Dendritic cell treated with granulocyte-macrophage colony-stimulating factor and Interleukin-4, amounts not matched to agents 40 ng/mL and 50 ng/mL, for 4 days (primary cell): ENCODE data around the gene PRMT5.
"Not testable (repeated sequence)": the region's sequence is repeated elsewhere in the genome, so short reads cannot be mapped to it uniquely, and the experiment has no call there.

Experiments
- H3K27ac Mint-ChIP-seq: one replicate; pipeline ENCODE4 v1.8.0; 2022; ENCODE audit warnings: mild to moderate bottlenecking, mixed read lengths
- H3K27me3 Mint-ChIP-seq: one replicate; pipeline ENCODE4 v1.8.0; 2022; ENCODE audit warnings: mild to moderate bottlenecking, mixed read lengths
- H3K36me3 Mint-ChIP-seq: one replicate; pipeline ENCODE4 v1.8.0; 2022; ENCODE audit warnings: low read depth, mixed read lengths
- H3K4me1 Mint-ChIP-seq: one replicate; pipeline ENCODE4 v1.8.0; 2022; ENCODE audit warnings: low read depth, mixed read lengths
- H3K4me3 Mint-ChIP-seq: one replicate; pipeline ENCODE4 v1.8.0; 2022; ENCODE audit warnings: mild to moderate bottlenecking, moderate library complexity, mixed read lengths
- H3K9me3 Mint-ChIP-seq: one replicate; pipeline ENCODE4 v1.8.0; 2022; ENCODE audit warnings: mixed read lengths
- intact Hi-C: fragments of 100-400 bp; cut with micrococcal nuclease; formaldehyde crosslinking; loops from one replicate; pipeline ENCODE4 v1.15.0; 2022

PRMT5 gene

DNA sequence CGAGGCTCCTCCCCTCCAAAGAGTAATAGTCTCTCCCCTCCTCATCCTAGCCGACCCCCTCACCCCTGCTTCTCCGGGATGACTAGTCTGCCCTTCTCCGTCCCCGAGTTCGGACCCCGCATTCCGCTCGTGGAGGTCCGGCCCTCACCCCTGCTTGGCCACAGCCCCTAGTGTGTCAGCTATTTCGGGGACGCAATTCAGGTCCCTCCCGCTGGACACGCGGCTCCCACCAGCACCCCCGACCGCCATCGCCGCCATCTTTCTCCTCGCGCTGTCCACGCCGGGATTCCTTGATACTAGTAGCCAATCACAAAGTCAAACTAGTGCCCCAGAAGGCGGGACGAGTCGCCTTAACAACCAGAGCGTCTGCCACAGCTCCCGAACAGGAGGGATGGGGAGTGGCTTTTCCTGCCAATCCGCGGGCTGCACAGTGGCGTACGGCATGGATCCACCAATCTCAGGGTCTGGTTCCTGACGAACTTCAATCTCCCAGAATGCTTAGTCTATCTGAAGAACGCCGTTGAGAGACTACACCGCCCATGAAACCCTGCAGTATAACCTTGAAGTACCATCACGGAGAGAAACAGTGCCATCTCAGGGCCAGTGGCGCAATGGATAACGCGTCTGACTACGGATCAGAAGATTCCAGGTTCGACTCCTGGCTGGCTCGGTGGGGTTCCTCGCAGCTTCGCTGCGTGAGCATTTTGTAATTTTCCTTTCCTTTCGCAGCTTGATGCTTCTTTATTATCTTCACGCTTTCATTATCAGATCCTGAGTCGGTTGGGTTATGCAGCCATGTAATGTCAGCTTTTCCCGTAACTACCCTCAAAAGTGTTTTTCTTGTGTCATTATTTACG lies at the start of gene PRMT5:
PRMT5 (minus strand) TSS at position 273 of the 857 bp plus-strand sequence; CDS start at position 258, 15 bp downstream.
- H3K9me3 Mint-ChIP-seq, result no peaks in the 10 kb centered on the region
- H3K36me3 Mint-ChIP-seq, result peaks cover 30% of the 10 kb centered on the region
- H3K4me3 Mint-ChIP-seq, result no peak within 1 kb of the TSS
- H3K4me1 Mint-ChIP-seq, result peaks cover 17% of the 10 kb centered on the region
- H3K27me3 Mint-ChIP-seq, result no peaks in the 10 kb centered on the region
- intact Hi-C loops, result loop anchor here (1.0 kb wide), 1 partner anchor 10 kb away; the partner anchor contains the start of gene RBM23
- H3K27ac Mint-ChIP-seq, result no peak within 1 kb of the TSS

DNA sequence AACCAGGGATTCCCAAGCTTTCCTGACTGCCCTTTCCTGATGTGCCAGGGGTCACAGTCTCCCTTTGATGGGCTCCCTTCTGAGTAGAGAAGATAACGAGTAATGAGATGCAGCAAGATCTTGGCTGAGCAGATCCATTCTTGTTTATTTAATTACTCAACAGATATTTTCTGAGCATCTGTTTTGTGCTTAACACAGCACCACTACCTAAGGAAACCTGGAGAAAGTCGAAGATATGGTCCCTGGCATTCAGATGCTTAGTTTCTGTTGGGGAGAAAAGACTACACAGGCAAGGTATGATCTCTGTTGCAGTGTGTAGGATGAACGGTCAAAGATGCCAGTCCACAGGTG lies 49.3 kb upstream of the PRMT5 start:
- intact Hi-C loops, result no loop called here

DNA sequence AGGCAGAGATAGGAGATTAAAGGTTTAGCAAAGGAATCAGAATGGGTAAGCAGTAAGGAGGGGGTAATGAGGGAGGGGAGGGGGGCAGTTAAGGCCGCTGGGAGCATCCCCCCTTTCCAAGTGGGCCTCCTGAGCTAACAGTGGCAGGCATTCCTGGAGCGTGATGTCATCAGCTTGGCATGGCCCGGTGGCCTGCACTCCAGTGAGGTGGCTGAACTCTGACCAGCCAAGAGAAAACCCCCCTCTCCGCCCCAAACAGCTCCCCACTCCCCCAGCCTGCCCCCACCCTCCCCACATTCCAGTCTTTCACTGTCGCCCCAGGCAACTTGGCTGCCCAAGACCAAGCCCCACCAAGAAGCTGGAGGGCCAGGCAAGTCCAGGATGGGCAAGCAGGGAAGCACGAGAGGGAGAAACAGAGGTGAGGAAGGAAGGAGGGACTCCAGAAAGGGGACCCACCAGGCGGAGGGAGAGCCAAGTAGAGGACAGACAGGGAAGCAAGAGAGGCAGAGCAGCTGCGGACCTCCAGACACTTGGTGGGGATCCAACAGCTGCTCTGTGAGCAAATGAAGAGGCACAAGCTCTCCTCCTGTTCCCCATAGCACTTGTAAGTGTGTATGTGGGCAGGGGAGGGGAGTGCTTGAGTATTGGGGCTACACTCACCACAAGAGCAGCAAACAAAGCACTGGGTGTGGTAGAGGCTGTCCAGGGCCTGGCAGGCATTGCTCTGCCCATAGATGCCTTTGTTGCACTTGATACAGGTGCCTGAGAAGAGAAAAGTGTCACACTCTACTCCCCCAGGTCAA lies 48.7 kb upstream of the PRMT5 start:
- intact Hi-C loops, result no loop called here
- Mint-ChIP-seq H3K9me3 (no peaks in the 10 kb centered on the region), H3K4me3 (no peak overlapping the region), H3K36me3 (no peaks in the 10 kb centered on the region), H3K27ac (no peak overlapping the region), H3K4me1 (peaks cover 5% of the 10 kb centered on the region), H3K27me3 (peaks cover 59% of the 10 kb centered on the region)

More for the DNA sequence above, 49.3 kb upstream of the PRMT5 start:
- Mint-ChIP-seq H3K27me3 (peaks cover 57% of the 10 kb centered on the region), H3K27ac (no peak overlapping the region), H3K4me3 (no peak overlapping the region), H3K4me1 (peaks cover 5% of the 10 kb centered on the region), H3K9me3 (no peaks in the 10 kb centered on the region), H3K36me3 (no peaks in the 10 kb centered on the region)

DNA sequence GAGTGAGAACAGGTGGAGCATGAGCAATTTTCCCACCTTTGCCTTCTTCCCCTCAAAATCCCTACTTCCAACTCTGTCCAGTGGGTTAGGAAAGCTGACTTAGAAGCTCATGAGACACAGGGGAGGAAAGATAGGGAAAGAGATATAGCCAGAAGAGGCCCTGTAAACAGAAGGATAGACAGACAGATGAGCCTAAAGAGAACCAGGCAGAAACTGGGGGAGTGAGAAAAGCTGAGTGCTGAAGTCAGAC lies 48.2 kb upstream of the PRMT5 start:
- Mint-ChIP-seq H3K36me3 (no peaks in the 10 kb centered on the region), H3K9me3 (no peaks in the 10 kb centered on the region), H3K27me3 (peaks cover 59% of the 10 kb centered on the region), H3K4me3 (no peak overlapping the region), H3K27ac (no peak overlapping the region), H3K4me1 (peaks cover 5% of the 10 kb centered on the region)
- intact Hi-C loops, result no loop called here

DNA sequence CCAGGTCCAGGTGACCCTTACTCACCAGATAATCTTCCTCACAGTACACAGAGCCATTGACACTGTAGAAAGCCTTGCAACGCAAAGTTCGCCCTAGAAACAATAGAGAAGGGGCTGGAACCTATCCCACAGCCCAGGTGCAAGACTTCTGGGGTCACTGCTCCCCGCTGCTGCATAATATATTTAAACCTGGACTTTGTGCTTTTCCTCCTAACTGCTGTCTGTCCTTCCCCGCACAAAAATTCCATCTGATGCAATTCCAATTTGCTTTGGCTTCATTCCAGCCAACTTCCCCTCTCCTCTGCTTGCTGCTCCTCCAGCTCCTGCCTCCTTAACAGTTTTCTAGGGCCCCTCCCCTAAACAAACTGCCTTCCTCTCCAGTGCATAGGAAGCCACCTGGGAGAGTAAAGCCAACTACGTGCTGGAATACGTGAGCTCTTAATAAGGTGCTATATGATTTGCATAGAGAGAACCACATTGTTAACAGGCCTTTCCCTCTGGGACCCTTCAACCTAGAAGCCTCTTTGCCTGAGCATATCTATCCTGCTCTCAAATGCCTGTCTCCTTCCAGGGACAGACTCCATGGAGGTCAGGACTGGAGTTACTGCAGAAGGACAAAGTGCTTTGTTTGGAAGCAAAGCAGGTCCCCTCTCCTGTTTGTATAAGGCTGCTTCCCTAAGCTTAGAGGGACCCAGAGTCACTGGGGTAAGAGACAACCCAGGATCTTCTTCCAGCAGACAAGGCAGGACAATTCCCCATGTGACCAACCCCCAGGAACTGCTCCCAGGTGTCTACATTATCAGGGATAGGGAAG lies 47.7 kb upstream of the PRMT5 start:
- peaks cover 5% of the 10 kb centered on the region for H3K4me1 Mint-ChIP-seq
- H3K36me3 Mint-ChIP-seq, result no peaks in the 10 kb centered on the region
- intact Hi-C loops, result no loop called here
- H3K27me3 Mint-ChIP-seq, result peaks cover 57% of the 10 kb centered on the region
- H3K9me3 Mint-ChIP-seq, result no peaks in the 10 kb centered on the region
- H3K27ac Mint-ChIP-seq, result no peak overlapping the region
- H3K4me3 Mint-ChIP-seq, result no peak overlapping the region

DNA sequence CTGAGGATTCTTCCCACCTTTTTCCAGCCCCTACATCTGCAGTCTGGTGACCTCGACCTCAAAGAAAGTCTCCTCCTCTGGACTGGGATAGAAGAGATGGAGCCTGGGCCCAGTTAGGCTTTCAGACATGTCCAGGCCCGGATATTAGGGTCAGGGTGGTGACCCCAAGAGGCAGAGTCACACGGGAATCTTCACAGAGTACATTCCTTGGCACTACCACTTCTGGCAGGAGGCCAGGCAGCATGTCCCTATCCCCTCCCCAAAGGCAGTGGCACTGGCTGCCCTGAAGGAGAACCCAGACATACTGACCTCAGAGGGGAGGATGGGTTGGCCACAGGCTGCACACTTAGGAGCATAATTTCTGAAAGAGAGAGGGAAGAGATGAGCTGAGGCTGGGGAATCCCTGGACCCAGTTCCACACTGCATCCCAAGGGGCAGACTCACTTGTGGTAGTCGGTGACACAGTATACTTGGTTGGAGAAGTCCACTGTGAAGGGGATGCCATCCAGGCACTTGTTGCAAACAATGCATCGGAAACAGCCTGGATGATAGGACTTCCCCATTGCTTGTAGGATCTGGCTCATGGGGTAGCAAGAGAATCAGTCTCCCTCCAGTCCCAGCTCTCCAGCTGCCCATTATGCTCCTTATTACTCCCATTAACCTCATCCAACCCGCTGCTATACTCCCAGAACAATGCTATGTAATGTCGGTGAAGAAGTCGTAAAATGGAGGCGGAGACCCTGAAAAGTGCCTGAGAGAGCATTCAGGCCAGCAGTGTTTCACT lies 45.5 kb upstream of the PRMT5 start:
- Mint-ChIP-seq H3K4me1 (peaks cover 5% of the 10 kb centered on the region), H3K27me3 (peaks cover 38% of the 10 kb centered on the region), H3K4me3 (no peak overlapping the region), H3K36me3 (no peaks in the 10 kb centered on the region), H3K27ac (no peak overlapping the region), H3K9me3 (no peaks in the 10 kb centered on the region)
- intact Hi-C loops, result no loop called here

DNA sequence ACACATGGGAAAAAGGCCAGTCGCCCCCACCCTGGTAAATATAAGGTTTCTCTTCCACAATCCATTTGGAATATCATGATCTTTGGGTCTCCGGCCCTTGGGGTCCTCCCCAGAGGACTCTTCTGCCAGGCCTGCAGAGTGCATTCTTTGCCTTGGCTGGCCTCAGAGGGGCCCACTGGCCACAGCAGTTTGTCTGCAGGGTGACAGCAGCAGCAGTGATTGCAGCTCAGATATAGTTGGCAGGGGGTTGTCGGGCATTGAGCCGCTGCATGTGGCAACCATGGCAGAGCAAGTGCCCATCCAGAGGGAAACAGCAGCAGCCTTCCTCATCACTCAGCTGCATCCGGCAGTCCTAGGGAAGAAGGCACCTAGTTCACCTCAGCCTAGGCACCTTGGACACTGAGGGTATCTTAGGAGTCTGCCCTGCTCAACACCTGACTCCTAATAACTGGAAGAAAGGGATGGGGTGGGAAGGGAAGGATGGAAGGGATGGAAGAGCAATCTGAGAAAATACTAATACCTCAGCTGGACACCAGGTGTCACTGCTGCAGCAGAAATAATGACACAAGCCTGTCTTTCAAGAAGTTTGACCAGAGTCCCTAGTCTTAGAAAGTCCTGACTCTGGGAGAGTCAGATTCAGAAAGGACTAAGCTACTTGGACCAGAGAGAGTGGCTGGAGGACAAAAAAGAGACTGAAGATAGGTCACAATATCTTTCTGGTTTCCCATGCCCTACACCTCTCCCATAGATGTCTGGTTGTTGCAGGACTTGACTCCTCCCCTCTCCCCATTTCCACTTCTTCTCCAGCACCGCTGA lies 44.2 kb upstream of the PRMT5 start:
- peaks cover 28% of the 10 kb centered on the region for H3K27me3 Mint-ChIP-seq
- no peak overlapping the region for H3K27ac Mint-ChIP-seq
- peaks cover 5% of the 10 kb centered on the region for H3K4me1 Mint-ChIP-seq
- H3K9me3 Mint-ChIP-seq, result no peaks in the 10 kb centered on the region
- no peaks in the 10 kb centered on the region for H3K36me3 Mint-ChIP-seq
- intact Hi-C loops, result loop anchor here (1.0 kb wide), 1 partner anchor 10 kb away; no protein-coding TSS in a partner anchor
- no peak overlapping the region for H3K4me3 Mint-ChIP-seq

DNA sequence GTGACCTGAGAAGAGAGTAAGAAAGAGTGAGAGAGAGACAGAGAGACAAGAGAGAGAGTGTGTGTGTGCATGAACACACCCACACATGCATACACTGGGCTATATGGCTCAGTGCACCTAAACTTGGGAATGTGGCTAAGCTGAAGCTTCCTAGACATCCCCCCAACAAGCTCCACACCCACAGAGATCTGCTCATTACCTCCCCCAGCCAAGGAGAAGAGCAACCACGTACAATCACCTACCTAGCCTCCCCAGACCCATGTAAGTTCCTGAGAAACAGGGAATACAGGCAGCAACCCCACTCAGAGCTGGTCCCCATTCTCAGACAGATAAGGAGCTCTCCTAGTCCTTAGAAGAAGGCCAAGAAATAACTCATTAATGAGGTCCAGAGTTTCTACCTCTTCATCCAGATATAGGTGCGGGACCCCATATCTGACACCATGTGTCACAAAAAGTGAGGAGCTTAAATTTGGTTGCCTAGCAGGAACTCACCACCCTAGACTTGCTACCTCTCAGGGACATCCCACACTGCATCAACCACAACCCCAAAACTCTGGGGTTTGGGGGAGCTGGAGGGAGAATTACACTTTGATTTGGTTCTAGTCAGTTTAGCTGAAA lies 43.2 kb upstream of the PRMT5 start:
- H3K4me1 Mint-ChIP-seq, result peaks cover 5% of the 10 kb centered on the region

DNA sequence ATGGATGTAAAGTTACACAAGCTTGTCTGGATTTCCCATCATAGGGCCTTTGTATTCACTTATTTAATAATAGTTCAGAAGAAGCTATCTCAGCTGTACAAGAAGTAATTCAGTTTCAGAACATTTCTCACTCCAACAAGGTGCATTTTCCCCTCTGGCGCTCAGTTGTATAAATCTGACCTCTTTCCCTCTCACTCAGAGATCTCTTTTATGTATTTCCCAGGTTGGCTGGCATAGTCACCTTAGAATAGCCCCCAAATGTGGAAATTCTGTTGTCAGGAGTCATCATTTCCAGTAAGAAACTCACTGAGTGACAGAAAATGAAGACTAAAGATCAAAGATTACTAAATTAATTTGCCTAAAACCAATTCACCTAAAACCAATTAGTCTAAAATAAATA lies 42.0 kb upstream of the PRMT5 start:
- no peaks in the 10 kb centered on the region for H3K9me3 Mint-ChIP-seq
- intact Hi-C loops, result no loop called here
- H3K4me1 Mint-ChIP-seq, result no peaks in the 10 kb centered on the region
- no peaks in the 10 kb centered on the region for H3K36me3 Mint-ChIP-seq
- no peak overlapping the region for H3K4me3 Mint-ChIP-seq
- peaks cover 13% of the 10 kb centered on the region for H3K27me3 Mint-ChIP-seq
- H3K27ac Mint-ChIP-seq, result no peak overlapping the region

More for the DNA sequence above, 43.2 kb upstream of the PRMT5 start:
- Mint-ChIP-seq H3K4me3 (no peak overlapping the region), H3K27me3 (peaks cover 19% of the 10 kb centered on the region), H3K36me3 (no peaks in the 10 kb centered on the region), H3K27ac (no peak overlapping the region), H3K9me3 (no peaks in the 10 kb centered on the region)
- intact Hi-C loops, result no loop called here

DNA sequence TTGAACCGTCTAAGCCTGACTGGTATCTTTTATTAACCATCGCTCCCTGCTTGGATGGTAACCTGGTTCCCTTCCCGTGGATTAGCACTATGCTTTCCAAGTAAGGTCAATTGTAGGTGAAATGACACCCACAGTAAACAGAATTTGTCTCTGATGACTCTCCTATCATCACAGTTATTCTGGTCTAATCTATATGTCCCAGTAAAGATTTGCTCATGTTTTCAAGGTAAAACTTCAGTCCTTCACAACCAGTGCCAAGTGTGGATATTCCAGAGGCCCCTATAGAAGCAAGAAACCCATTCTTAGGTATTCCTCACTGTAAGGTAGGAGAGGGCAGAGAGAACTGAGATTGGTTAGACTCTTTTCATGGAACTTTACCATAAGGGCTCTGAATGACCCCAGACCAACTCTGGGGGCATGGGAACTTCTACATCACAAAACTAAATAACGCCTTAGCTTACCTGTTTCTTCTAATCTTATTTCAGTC lies 37.6 kb upstream of the PRMT5 start:
- intact Hi-C loops, result no loop called here
- Mint-ChIP-seq H3K9me3 (no peaks in the 10 kb centered on the region), H3K4me3 (no peak overlapping the region), H3K27ac (no peak overlapping the region), H3K36me3 (no peaks in the 10 kb centered on the region), H3K4me1 (no peaks in the 10 kb centered on the region), H3K27me3 (peaks cover 8% of the 10 kb centered on the region)

DNA sequence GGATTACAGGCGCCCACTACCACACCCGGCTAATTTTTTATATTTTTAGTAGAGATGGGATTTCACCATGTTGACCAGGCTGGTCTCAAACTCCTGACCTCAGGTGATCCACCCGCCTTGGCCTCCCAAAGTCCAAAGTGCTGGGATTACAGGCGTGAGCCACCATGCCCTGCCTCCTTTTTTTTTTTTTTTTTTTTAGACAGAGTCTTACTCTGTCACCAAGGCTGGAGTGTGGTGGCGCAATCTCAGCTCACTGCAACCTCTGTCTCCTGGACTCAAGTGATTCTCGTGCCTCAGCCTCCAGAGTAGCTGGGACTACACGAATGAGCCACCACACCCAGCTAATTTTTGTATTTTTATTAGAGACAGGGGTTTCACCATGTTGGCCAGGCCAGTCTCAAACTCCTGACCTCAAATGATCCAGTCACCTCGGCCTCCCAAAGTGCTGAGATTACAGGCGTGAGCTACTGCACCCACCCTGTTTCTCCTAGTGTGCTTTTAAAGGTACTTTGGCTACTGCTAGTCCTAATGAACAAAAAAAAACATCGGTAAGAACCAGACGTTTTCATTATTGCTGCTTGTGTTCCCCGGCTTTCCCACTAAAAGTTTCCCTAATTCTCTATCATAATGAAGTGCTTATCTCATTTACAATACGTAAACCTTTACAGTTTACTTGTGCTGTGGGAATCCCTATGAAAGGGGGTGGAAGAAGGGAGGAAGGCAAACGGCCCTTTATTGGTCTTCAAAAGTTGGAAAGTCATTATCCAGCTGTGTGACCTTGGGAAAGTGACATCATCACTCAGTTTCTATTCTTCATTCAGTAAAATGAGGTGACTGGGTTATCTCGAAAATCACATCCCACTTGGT lies 37.0 kb upstream of the PRMT5 start:
- intact Hi-C loops, H3K27ac Mint-ChIP-seq, H3K27me3 Mint-ChIP-seq, H3K4me3 Mint-ChIP-seq, H3K9me3 Mint-ChIP-seq, H3K36me3 Mint-ChIP-seq, H3K4me1 Mint-ChIP-seq: not testable (repeated sequence)
